Chondrocyte (in vitro differentiated cells): ENCODE measurements around the gene ELSPBP1. TPM values are rescaled to one million over a fixed set of nuclear protein-coding genes. Genes with fewer than 3 reads are reported as not detected.
"Not testable (repeated sequence)": the region's sequence is repeated elsewhere in the genome, so short reads cannot be mapped to it uniquely, and the experiment has no call there.

ENCODE experiments used
- DNase-seq: peaks from one replicate; pipeline ENCODE4 v3.0.0; 2021; ENCODE audit warnings: mixed read lengths, low spot score
- H3K27ac Mint-ChIP-seq: one replicate; pipeline ENCODE4 v1.8.0; 2021; ENCODE audit warnings: mild to moderate bottlenecking, moderate library complexity, mixed read lengths; ENCODE audit not compliant: unreplicated experiment
- H3K27me3 Mint-ChIP-seq: 2 replicates; pipeline ENCODE4 v1.8.0; 2021; ENCODE audit warnings: low read depth, mixed read lengths
- H3K36me3 Mint-ChIP-seq: 2 replicates; pipeline ENCODE4 v1.8.0; 2021; ENCODE audit warnings: low read depth, mixed read lengths
- H3K4me1 Mint-ChIP-seq: 2 replicates; pipeline ENCODE4 v1.8.0; 2021; ENCODE audit warnings: low read depth, mild to moderate bottlenecking, mixed read lengths
- H3K4me3 Mint-ChIP-seq: one replicate; pipeline ENCODE4 v1.8.0; 2021; ENCODE audit warnings: mild to moderate bottlenecking, moderate library complexity, mixed read lengths; ENCODE audit not compliant: unreplicated experiment
- H3K9me3 Mint-ChIP-seq: 2 replicates; pipeline ENCODE4 v1.8.0; 2021; ENCODE audit warnings: low read depth, mixed read lengths
- CTCF ChIP-seq: fragments of 200-600 bp; sonication (generic); IDR thresholded peaks from 2 replicates; pipeline ENCODE4 v1.5.0; 2021; ENCODE audit warnings: antibody characterized with exemption, mild to moderate bottlenecking, moderate library complexity
- total RNA-seq: library from RNA; stranded (reverse); gene quantifications from 3 replicates; pipeline ENCODE4 v1.2.1, GENCODE V29; 2021

The ELSPBP1 gene
- total RNA-seq, 1 donor from 2014 or later, result not detected

GRCh38 chr19:48064509-48064908 is 70.1 kb downstream of the ELSPBP1 start:
- no peak for TF ChIP-seq CTCF
- DNase-seq, result no peak
- no peak overlapping the region for H3K27ac Mint-ChIP-seq
- H3K9me3 Mint-ChIP-seq, result peaks cover 7% of the 10 kb centered on the region
- H3K27me3 Mint-ChIP-seq, result peaks cover 16% of the 10 kb centered on the region
- no peak overlapping the region for H3K4me3 Mint-ChIP-seq
- H3K4me1 Mint-ChIP-seq, result no peaks in the 10 kb centered on the region
- no peaks in the 10 kb centered on the region for H3K36me3 Mint-ChIP-seq

GRCh38 chr19:48069435-48069834 is 75.0 kb downstream of the ELSPBP1 start:
- Mint-ChIP-seq H3K36me3 (peaks cover under 1% of the 10 kb centered on the region), H3K27ac (no peak overlapping the region), H3K4me3 (no peak overlapping the region), H3K27me3 (peaks cover 6% of the 10 kb centered on the region), H3K4me1 (no peaks in the 10 kb centered on the region), H3K9me3 (peaks cover 6% of the 10 kb centered on the region)
- peak; percentile 10 for TF ChIP-seq CTCF
- no peak for DNase-seq

- H3K36me3 Mint-ChIP-seq, H3K27ac Mint-ChIP-seq, H3K4me1 Mint-ChIP-seq, H3K9me3 Mint-ChIP-seq, DNase-seq, H3K4me3 Mint-ChIP-seq, H3K27me3 Mint-ChIP-seq: not testable (repeated sequence)
These were observed 75.8 kb downstream of the ELSPBP1 start for GRCh38 chr19:48070177-48070769.

Other genes starting within 250 kb of the ELSPBP1 start
- gene NOP53, start 249.1 kb upstream of the ELSPBP1 start, total RNA-seq, result 91.7 to 122 TPM (median 108 TPM) in 3 replicates
- gene SELENOW, start 215.9 kb upstream of the ELSPBP1 start, total RNA-seq, result 285 to 351 TPM (median 337 TPM) in 3 replicates
- not detected in 3 replicates for gene TPRX1, start 190.1 kb upstream of the ELSPBP1 start, total RNA-seq
- not detected in 3 replicates for gene CRX, start 172.7 kb upstream of the ELSPBP1 start, total RNA-seq
- not detected in 3 replicates for gene TPRX2, start 135.4 kb upstream of the ELSPBP1 start, total RNA-seq
- not detected in 3 replicates for gene SULT2A1, start 108.3 kb upstream of the ELSPBP1 start, total RNA-seq
- gene BSPH1, start 2.5 kb upstream of the ELSPBP1 start, total RNA-seq, result not detected in 3 replicates
- gene CABP5, start 49.4 kb downstream of the ELSPBP1 start, total RNA-seq, result not detected in 3 replicates
- gene PLA2G4C, start 116.2 kb downstream of the ELSPBP1 start, total RNA-seq, result 1.9 to 5.6 TPM (median 4.0 TPM) in 3 replicates
- gene LIG1, start 175.7 kb downstream of the ELSPBP1 start, total RNA-seq, result 12.1 to 24.7 TPM (median 17.0 TPM) in 3 replicates
- 5.0 to 5.9 TPM (median 5.6 TPM) in 3 replicates for gene ZSWIM9, start 176.0 kb downstream of the ELSPBP1 start, total RNA-seq